ENCODE results near the gene USP11.
A peak's percentile ranks its signal among the peaks of the same experiment; 100 is the strongest.

Gene USP11

DNA sequence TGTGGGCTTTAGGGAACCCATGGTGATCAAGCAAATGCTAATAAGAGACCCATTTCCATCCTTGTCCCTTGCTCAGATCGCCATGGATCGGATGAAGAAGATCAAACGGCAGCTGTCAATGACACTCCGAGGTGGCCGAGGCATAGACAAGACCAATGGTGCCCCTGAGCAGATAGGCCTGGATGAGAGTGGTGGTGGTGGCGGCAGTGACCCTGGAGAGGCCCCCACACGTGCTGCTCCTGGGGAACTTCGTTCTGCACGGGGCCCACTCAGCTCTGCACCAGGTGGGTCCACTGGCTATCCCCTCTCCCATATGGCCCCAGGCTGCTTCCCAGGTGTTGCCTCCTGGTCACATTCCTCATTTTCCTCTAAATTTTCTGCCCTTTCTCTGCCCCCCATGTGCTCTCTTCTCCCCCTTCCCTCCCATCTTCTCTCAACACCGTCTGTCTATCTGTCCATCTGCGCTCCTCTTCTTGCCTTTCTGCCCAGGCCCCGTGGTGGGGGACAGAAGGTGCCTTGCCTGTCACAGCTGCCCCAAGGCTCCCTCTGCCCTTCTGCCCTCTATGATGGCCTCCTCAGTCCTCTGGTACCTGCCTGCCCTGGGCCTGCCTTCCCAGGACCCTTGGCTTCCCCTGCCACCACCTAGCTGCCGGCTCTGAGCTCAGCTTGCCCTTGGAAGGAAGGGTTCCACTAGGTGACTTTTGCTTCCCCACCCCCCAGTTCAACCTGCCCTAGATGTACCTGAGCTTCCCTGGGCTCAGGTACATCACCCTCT is 9.1 kb upstream of the USP11 start:
- Histone ChIP-seq H3K36me3 (ENCODE audit: control insufficient read depth in 5 of 5, insufficient read depth in 5 of 5, low read length in 5 of 5) (peaks cover 0 to 54% (median 50%) of the 10 kb centered on the region in 5 donors), H3K27ac (ENCODE audit: low read depth, low read length) (no peak overlapping the region), H3K4me3 (ENCODE audit: low read depth in 1 of 5, low read length in 5 of 5) (no peak overlapping the region), H3K27me3 (ENCODE audit: control insufficient read depth in 5 of 5, insufficient read depth in 4 of 5, low read length in 5 of 5) (peaks cover 0 to 19% (median 4%) of the 10 kb centered on the region in 5 donors), H3K9ac (ENCODE audit: low read length in 5 of 5) (no peak overlapping the region), H3K9me3 (ENCODE audit: control insufficient read depth in 5 of 5, low read length in 5 of 5) (no peaks in the 10 kb centered on the region), H3K4me1 (ENCODE audit: control insufficient read depth in 5 of 5, insufficient read depth in 5 of 5, low read length in 5 of 5) (peaks cover 3 to 25% (median 20%) of the 10 kb centered on the region in 5 donors)

DNA sequence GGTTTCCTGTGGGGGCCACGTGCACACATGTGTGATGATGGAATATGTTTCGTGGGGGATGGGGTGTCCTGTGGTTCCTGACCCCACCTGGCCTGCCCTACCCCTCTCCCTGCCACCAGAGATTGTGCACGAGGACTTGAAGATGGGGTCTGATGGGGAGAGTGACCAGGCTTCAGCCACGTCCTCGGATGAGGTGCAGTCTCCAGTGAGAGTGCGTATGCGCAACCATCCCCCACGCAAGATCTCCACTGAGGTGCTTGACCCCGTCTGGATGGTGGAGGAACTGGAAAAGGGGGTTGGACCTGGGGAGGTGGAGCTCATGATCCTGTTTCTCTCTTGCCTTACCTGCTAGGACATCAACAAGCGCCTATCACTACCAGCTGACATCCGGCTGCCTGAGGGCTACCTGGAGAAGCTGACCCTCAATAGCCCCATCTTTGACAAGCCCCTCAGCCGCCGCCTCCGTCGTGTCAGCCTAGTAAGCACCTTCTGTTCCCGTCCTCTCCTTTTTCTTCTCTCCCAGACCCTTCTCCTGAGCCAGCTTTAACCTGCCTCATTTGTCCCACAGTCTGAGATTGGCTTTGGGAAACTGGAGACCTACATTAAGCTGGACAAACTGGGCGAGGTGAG is 8.4 kb upstream of the USP11 start:
- Histone ChIP-seq H3K27ac (ENCODE audit: low read depth, low read length) (no peak overlapping the region), H3K9me3 (ENCODE audit: control insufficient read depth in 5 of 5, low read length in 5 of 5) (no peaks in the 10 kb centered on the region), H3K4me1 (ENCODE audit: control insufficient read depth in 5 of 5, insufficient read depth in 5 of 5, low read length in 5 of 5) (peaks cover 3 to 21% (median 16%) of the 10 kb centered on the region in 5 donors), H3K9ac (ENCODE audit: low read length in 5 of 5) (no peak overlapping the region), H3K27me3 (ENCODE audit: control insufficient read depth in 5 of 5, insufficient read depth in 4 of 5, low read length in 5 of 5) (peaks cover 0 to 19% (median 4%) of the 10 kb centered on the region in 5 donors), H3K36me3 (ENCODE audit: control insufficient read depth in 5 of 5, insufficient read depth in 5 of 5, low read length in 5 of 5) (peaks cover 0 to 60% (median 53%) of the 10 kb centered on the region in 5 donors), H3K4me3 (ENCODE audit: low read depth in 1 of 5, low read length in 5 of 5) (no peak overlapping the region)

GRCh38 chrX:47224896-47225290 is 7.9 kb upstream of the USP11 start:
- Histone ChIP-seq H3K27ac (ENCODE audit: low read depth, low read length) (no peak overlapping the region), H3K27me3 (ENCODE audit: control insufficient read depth in 5 of 5, insufficient read depth in 4 of 5, low read length in 5 of 5) (peaks cover 0 to 19% (median 4%) of the 10 kb centered on the region in 5 donors), H3K9ac (ENCODE audit: low read length in 5 of 5) (no peak overlapping the region), H3K4me3 (ENCODE audit: low read depth in 1 of 5, low read length in 5 of 5) (no peak overlapping the region), H3K4me1 (ENCODE audit: control insufficient read depth in 5 of 5, insufficient read depth in 5 of 5, low read length in 5 of 5) (peaks cover 2 to 16% (median 11%) of the 10 kb centered on the region in 5 donors), H3K9me3 (ENCODE audit: control insufficient read depth in 5 of 5, low read length in 5 of 5) (no peaks in the 10 kb centered on the region), H3K36me3 (ENCODE audit: control insufficient read depth in 5 of 5, insufficient read depth in 5 of 5, low read length in 5 of 5) (peaks cover 0 to 62% (median 53%) of the 10 kb centered on the region in 5 donors)

DNA sequence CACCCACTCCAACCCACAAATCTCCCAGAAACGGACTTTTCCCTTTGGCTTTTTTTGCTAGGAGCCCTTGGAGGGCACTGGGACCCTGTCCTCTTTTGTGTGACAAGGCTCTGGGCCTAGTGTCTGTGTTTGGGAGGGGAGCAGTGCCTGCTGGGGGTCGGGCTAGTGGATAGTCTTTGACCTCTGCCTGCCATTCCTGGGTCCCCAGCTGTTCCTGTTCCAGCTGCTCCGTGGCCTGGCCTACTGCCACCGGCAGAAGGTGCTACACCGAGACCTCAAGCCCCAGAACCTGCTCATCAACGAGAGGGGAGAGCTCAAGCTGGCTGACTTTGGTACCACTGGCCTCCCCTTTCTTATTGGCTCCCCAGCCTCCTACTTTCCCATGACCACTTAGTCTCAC is 6.7 kb upstream of the USP11 start:
- no peaks in the 10 kb centered on the region for H3K9me3 ChIP-seq (ENCODE audit: control insufficient read depth in 5 of 5, low read length in 5 of 5)
- H3K27me3 ChIP-seq (ENCODE audit: control insufficient read depth in 5 of 5, insufficient read depth in 4 of 5, low read length in 5 of 5) = peaks cover 0 to 23% (median 6%) of the 10 kb centered on the region in 5 donors
- H3K36me3 ChIP-seq (ENCODE audit: control insufficient read depth in 5 of 5, insufficient read depth in 5 of 5, low read length in 5 of 5) = peaks cover 0 to 62% (median 53%) of the 10 kb centered on the region in 5 donors
- peaks cover 0 to 6% (median 0%) of the 10 kb centered on the region in 5 donors for H3K4me1 ChIP-seq (ENCODE audit: control insufficient read depth in 5 of 5, insufficient read depth in 5 of 5, low read length in 5 of 5)
- peak overlapping the region in 1 of 5 donors; percentile 4 for H3K9ac ChIP-seq (ENCODE audit: low read length in 5 of 5)
- H3K4me3 ChIP-seq (ENCODE audit: low read depth in 1 of 5, low read length in 5 of 5) = no peak overlapping the region
- no peak overlapping the region for H3K27ac ChIP-seq (ENCODE audit: low read depth, low read length)

DNA sequence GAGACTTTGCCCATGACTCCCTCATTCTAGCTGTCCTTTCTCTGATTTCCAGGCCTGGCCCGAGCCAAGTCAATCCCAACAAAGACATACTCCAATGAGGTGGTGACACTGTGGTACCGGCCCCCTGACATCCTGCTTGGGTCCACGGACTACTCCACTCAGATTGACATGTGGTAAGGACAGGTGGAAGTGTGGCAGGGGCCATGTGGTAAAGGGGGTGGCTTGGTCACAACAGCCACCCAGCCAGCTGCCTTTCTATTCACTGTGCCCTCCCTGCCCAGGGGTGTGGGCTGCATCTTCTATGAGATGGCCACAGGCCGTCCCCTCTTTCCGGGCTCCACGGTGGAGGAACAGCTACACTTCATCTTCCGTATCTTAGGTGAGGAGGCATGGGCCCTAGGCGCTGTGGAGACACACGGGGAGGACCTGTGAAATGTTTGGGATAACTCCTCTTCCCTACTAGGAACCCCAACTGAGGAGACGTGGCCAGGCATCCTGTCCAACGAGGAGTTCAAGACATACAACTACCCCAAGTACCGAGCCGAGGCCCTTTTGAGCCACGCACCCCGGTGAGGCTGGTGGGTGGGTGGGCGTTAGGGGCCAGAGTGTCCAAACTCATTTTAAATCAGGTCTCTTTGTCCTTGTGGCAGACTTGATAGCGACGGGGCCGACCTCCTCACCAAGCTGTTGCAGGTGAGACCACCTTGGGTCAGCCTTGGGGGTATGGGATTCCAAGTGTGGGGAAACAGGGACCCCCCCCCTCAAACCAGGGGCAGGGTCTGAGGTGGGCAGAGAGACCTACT is 6.1 kb upstream of the USP11 start:
- H3K27ac ChIP-seq (ENCODE audit: low read depth, low read length) = no peak overlapping the region
- peaks cover 0 to 20% (median 8%) of the 10 kb centered on the region in 5 donors for H3K27me3 ChIP-seq (ENCODE audit: control insufficient read depth in 5 of 5, insufficient read depth in 4 of 5, low read length in 5 of 5)
- no peaks in the 10 kb centered on the region for H3K9me3 ChIP-seq (ENCODE audit: control insufficient read depth in 5 of 5, low read length in 5 of 5)
- no peak overlapping the region for H3K4me3 ChIP-seq (ENCODE audit: low read depth in 1 of 5, low read length in 5 of 5)
- H3K4me1 ChIP-seq (ENCODE audit: control insufficient read depth in 5 of 5, insufficient read depth in 5 of 5, low read length in 5 of 5) = peaks cover 0 to 2% (median 0%) of the 10 kb centered on the region in 5 donors
- H3K9ac ChIP-seq (ENCODE audit: low read length in 5 of 5) = peak overlapping the region in 1 of 5 donors; percentile 4
- H3K36me3 ChIP-seq (ENCODE audit: control insufficient read depth in 5 of 5, insufficient read depth in 5 of 5, low read length in 5 of 5) = peaks cover 0 to 62% (median 53%) of the 10 kb centered on the region in 5 donors

DNA sequence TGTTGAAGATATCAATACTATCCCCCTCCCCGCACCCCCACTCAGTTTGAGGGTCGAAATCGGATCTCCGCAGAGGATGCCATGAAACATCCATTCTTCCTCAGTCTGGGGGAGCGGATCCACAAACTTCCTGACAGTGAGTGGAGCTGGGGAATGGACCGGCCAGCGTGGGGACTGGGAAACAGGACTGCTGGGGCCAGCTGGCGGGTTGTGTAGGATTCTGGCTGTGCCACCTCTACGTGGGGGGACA is 5.5 kb upstream of the USP11 start:
- Histone ChIP-seq H3K4me1 (ENCODE audit: control insufficient read depth in 5 of 5, insufficient read depth in 5 of 5, low read length in 5 of 5) (peaks cover 0 to 2% (median 0%) of the 10 kb centered on the region in 5 donors), H3K27ac (ENCODE audit: low read depth, low read length) (no peak overlapping the region), H3K27me3 (ENCODE audit: control insufficient read depth in 5 of 5, insufficient read depth in 4 of 5, low read length in 5 of 5) (peaks cover 0 to 20% (median 12%) of the 10 kb centered on the region in 5 donors), H3K36me3 (ENCODE audit: control insufficient read depth in 5 of 5, insufficient read depth in 5 of 5, low read length in 5 of 5) (peaks cover 0 to 62% (median 53%) of the 10 kb centered on the region in 5 donors), H3K9ac (ENCODE audit: low read length in 5 of 5) (no peak overlapping the region), H3K4me3 (ENCODE audit: low read depth in 1 of 5, low read length in 5 of 5) (no peak overlapping the region), H3K9me3 (ENCODE audit: control insufficient read depth in 5 of 5, low read length in 5 of 5) (no peaks in the 10 kb centered on the region)

- H3K27me3 ChIP-seq (ENCODE audit: control insufficient read depth in 5 of 5, insufficient read depth in 4 of 5, low read length in 5 of 5) = peaks cover 0 to 22% (median 13%) of the 10 kb centered on the region in 5 donors
- peaks cover 0 to 10% (median 7%) of the 10 kb centered on the region in 5 donors for H3K4me1 ChIP-seq (ENCODE audit: control insufficient read depth in 5 of 5, insufficient read depth in 5 of 5, low read length in 5 of 5)
- no peak overlapping the region for H3K4me3 ChIP-seq (ENCODE audit: low read depth in 1 of 5, low read length in 5 of 5)
- H3K9ac ChIP-seq (ENCODE audit: low read length in 5 of 5) = no peak overlapping the region
- H3K9me3 ChIP-seq (ENCODE audit: control insufficient read depth in 5 of 5, low read length in 5 of 5) = no peaks in the 10 kb centered on the region
- H3K27ac ChIP-seq (ENCODE audit: low read depth, low read length) = no peak overlapping the region
- peaks cover 0 to 55% (median 46%) of the 10 kb centered on the region in 5 donors for H3K36me3 ChIP-seq (ENCODE audit: control insufficient read depth in 5 of 5, insufficient read depth in 5 of 5, low read length in 5 of 5)
These were observed 4.1 kb upstream of the USP11 start for GRCh38 chrX:47228550-47229270.

GRCh38 chrX:47229427-47229826 is 3.4 kb upstream of the USP11 start:
- peaks cover 0 to 20% (median 6%) of the 10 kb centered on the region in 5 donors for H3K27me3 ChIP-seq (ENCODE audit: control insufficient read depth in 5 of 5, insufficient read depth in 4 of 5, low read length in 5 of 5)
- no peak overlapping the region for H3K9ac ChIP-seq (ENCODE audit: low read length in 5 of 5)
- H3K4me3 ChIP-seq (ENCODE audit: low read depth in 1 of 5, low read length in 5 of 5) = no peak overlapping the region
- peaks cover 3 to 10% (median 9%) of the 10 kb centered on the region in 5 donors for H3K4me1 ChIP-seq (ENCODE audit: control insufficient read depth in 5 of 5, insufficient read depth in 5 of 5, low read length in 5 of 5)
- H3K27ac ChIP-seq (ENCODE audit: low read depth, low read length) = no peak overlapping the region
- peaks cover 0 to 48% (median 39%) of the 10 kb centered on the region in 5 donors for H3K36me3 ChIP-seq (ENCODE audit: control insufficient read depth in 5 of 5, insufficient read depth in 5 of 5, low read length in 5 of 5)
- no peaks in the 10 kb centered on the region for H3K9me3 ChIP-seq (ENCODE audit: control insufficient read depth in 5 of 5, low read length in 5 of 5)

- H3K4me3 ChIP-seq (ENCODE audit: low read depth in 1 of 5, low read length in 5 of 5) = no peak overlapping the region
- H3K9me3 ChIP-seq (ENCODE audit: control insufficient read depth in 5 of 5, low read length in 5 of 5) = no peaks in the 10 kb centered on the region
- peaks cover 0 to 14% (median 4%) of the 10 kb centered on the region in 5 donors for H3K27me3 ChIP-seq (ENCODE audit: control insufficient read depth in 5 of 5, insufficient read depth in 4 of 5, low read length in 5 of 5)
- H3K4me1 ChIP-seq (ENCODE audit: control insufficient read depth in 5 of 5, insufficient read depth in 5 of 5, low read length in 5 of 5) = peaks cover 3 to 11% (median 10%) of the 10 kb centered on the region in 5 donors
- peaks cover 0 to 39% (median 30%) of the 10 kb centered on the region in 5 donors for H3K36me3 ChIP-seq (ENCODE audit: control insufficient read depth in 5 of 5, insufficient read depth in 5 of 5, low read length in 5 of 5)
- no peak overlapping the region for H3K9ac ChIP-seq (ENCODE audit: low read length in 5 of 5)
- no peak overlapping the region for H3K27ac ChIP-seq (ENCODE audit: low read depth, low read length)
These were observed 2.5 kb upstream of the USP11 start for GRCh38 chrX:47230136-47230868.
